ENCODE results near the gene H3-3A. TPM values are rescaled to one million over a fixed set of nuclear protein-coding genes. Genes with fewer than 3 reads are reported as not detected.
"Not testable (repeated sequence)": the region's sequence is repeated elsewhere in the genome, so short reads cannot be mapped to it uniquely, and the experiment has no call there.

The H3-3A gene
- total and polyA plus RNA-seq, 5 donors from 2014 or later, result 408 to 1,137 (median 967) TPM

DNA sequence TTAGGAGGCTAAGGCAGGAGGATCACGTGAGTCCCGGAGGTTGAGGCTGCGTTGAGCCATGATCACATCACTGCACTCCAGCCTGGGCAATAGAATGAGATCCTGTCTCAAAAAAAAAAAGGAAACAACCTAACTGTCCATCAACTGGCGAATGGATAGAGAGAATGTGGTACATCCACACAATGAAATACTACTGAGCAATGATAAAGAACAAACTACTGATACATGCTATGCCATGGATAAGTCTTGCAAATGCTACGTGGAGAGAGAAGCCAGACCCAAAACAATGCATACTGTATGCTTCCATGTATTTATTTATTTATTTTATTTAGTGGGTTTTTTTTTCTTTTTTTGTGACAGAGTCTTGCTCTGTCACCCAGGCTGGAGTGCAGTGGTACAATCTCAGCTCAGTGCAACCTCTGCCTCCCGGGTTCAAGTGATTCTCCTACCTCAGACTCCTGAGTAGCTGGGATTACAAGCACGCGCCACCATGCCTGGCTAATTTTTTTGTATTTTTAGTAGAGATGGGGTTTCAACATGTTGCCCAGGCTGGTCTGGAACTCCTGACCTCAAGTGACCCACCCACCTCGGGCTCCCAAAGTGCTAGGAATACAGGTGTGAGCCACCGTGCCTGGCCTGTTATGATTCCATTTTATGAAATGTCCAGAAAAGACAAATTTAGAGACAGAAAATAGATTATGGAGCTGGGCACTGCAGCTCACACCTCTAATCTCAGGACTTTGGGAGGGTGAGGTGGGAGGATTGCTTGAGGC, 29.7 kb downstream of the H3-3A start:
- not testable (repeated sequence) for H3K9me3 Mint-ChIP-seq; H3K27ac Mint-ChIP-seq; H3K4me1 ChIP-seq (ENCODE audit: control insufficient read depth, insufficient read depth, low read length, poor library complexity, severe bottlenecking); H3K27me3 ChIP-seq (ENCODE audit: control insufficient read depth, insufficient read depth, low read length); H3K9me3 ChIP-seq (ENCODE audit: control insufficient read depth in 2 of 2, low read length in 2 of 2); ATAC-seq (ENCODE audit: low read depth in 2 of 2); H3K4me3 Mint-ChIP-seq; DNase-seq; H3K27ac ChIP-seq (ENCODE audit: insufficient read depth, low read length, poor library complexity, severe bottlenecking); H3K4me3 ChIP-seq (ENCODE audit: low read depth, low read length); H3K36me3 Mint-ChIP-seq; H3K4me1 Mint-ChIP-seq; H3K36me3 ChIP-seq (ENCODE audit: control insufficient read depth, insufficient read depth, low read length)
- peaks cover 27% of the 10 kb centered on the region for H3K27me3 Mint-ChIP-seq

DNA sequence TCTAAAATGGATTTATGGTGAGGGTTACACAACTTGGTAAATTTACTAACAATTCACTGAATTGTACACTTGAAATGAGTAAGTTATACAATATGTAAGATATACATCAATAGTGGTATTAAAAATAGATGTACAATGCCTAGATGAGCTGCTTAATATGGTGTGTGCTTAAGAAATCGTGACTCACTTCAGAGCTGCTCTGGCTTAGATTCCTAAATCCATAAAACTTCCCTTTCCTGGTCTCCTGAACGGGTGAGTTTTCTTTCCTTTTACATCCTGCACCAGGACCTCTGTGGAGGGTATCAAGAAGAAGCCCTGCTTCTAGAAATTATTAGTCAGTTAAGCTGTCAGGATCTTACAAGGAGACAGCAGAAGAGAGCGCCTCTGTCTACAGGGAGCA, 30.4 kb downstream of the H3-3A start:
- no peak for DNase-seq
- peaks cover 33% of the 10 kb centered on the region for H3K27me3 Mint-ChIP-seq
- H3K36me3 Mint-ChIP-seq, result no peaks in the 10 kb centered on the region
- Histone ChIP-seq H3K27ac (ENCODE audit: insufficient read depth, low read length, poor library complexity, severe bottlenecking) (no peak overlapping the region), H3K4me3 (ENCODE audit: low read depth, low read length) (no peak overlapping the region), H3K9me3 (ENCODE audit: control insufficient read depth in 2 of 2, low read length in 2 of 2) (no peaks in the 10 kb centered on the region), H3K4me1 (ENCODE audit: control insufficient read depth, insufficient read depth, low read length, poor library complexity, severe bottlenecking) (no peaks in the 10 kb centered on the region), H3K36me3 (ENCODE audit: control insufficient read depth, insufficient read depth, low read length) (no peaks in the 10 kb centered on the region), H3K27me3 (ENCODE audit: control insufficient read depth, insufficient read depth, low read length) (no peaks in the 10 kb centered on the region)
- H3K9me3 Mint-ChIP-seq, result peaks cover 0 to 3% (median 0%) of the 10 kb centered on the region in 7 donors
- no peaks in the 10 kb centered on the region for H3K4me1 Mint-ChIP-seq
- no peak for ATAC-seq (ENCODE audit: low read depth in 2 of 2)
- H3K27ac Mint-ChIP-seq, result peak overlapping the region in 1 of 3 donors; percentile 15
- no peak overlapping the region for H3K4me3 Mint-ChIP-seq

DNA sequence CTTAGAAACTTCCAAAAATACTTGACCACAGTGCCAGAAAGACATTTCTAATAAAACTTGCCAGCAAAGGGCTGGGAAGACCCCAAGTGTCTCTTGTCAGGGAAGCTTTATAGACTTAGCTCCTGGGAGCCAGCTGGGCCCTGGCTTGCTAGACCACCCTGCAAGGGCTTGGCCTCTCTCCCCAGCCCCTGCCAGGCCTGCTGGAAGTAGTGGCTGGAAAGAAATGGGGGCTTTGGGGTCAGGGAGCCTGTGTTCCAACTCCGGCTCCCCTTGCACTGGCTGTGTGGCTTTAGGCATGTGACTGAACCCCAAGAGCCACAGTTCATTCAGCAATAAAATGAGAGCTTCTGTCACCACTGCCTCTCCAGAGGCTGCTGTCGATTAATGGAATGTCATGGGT, 31.1 kb downstream of the H3-3A start:
- Histone ChIP-seq H3K4me3 (ENCODE audit: low read depth, low read length) (no peak overlapping the region), H3K9me3 (ENCODE audit: control insufficient read depth in 2 of 2, low read length in 2 of 2) (no peaks in the 10 kb centered on the region), H3K27me3 (ENCODE audit: control insufficient read depth, insufficient read depth, low read length) (no peaks in the 10 kb centered on the region), H3K27ac (ENCODE audit: insufficient read depth, low read length, poor library complexity, severe bottlenecking) (no peak overlapping the region), H3K36me3 (ENCODE audit: control insufficient read depth, insufficient read depth, low read length) (no peaks in the 10 kb centered on the region), H3K4me1 (ENCODE audit: control insufficient read depth, insufficient read depth, low read length, poor library complexity, severe bottlenecking) (no peaks in the 10 kb centered on the region)
- Mint-ChIP-seq H3K9me3 (peaks cover 0 to 3% (median 0%) of the 10 kb centered on the region in 7 donors), H3K4me1 (no peaks in the 10 kb centered on the region), H3K4me3 (no peak overlapping the region), H3K36me3 (no peaks in the 10 kb centered on the region), H3K27me3 (peaks cover 36% of the 10 kb centered on the region), H3K27ac (no peak overlapping the region)
- ATAC-seq (ENCODE audit: low read depth in 2 of 2), result no peak
- DNase-seq, result no peak

DNA sequence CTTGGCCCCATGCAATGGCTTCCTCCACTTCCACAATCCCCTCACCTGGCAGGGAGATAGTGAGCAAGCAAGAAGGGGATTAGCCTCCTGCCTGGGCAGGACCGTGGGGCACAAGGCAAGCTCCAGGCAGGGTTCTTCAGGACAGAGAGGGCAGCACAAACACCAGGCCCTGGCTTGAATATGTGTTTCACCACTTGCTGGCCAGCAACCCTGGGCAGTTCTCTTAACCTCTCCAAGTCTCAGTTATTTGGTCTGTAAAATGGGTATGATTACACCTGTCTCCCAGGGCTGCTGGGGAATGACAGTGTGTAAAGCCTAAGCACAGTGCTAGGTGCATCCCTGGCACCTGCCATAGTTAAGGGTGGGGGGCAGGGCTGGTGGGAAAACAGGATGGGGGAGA, 31.9 kb downstream of the H3-3A start:
- Histone ChIP-seq H3K4me1 (ENCODE audit: control insufficient read depth, insufficient read depth, low read length, poor library complexity, severe bottlenecking) (no peaks in the 10 kb centered on the region), H3K4me3 (ENCODE audit: low read depth, low read length) (no peak overlapping the region), H3K27ac (ENCODE audit: insufficient read depth, low read length, poor library complexity, severe bottlenecking) (no peak overlapping the region), H3K36me3 (ENCODE audit: control insufficient read depth, insufficient read depth, low read length) (no peaks in the 10 kb centered on the region), H3K9me3 (ENCODE audit: control insufficient read depth in 2 of 2, low read length in 2 of 2) (no peaks in the 10 kb centered on the region), H3K27me3 (ENCODE audit: control insufficient read depth, insufficient read depth, low read length) (no peaks in the 10 kb centered on the region)
- Mint-ChIP-seq H3K36me3 (no peaks in the 10 kb centered on the region), H3K4me1 (no peaks in the 10 kb centered on the region), H3K27ac (no peak overlapping the region), H3K9me3 (peaks cover 0 to 3% (median 0%) of the 10 kb centered on the region in 7 donors), H3K4me3 (no peak overlapping the region), H3K27me3 (peaks cover 39% of the 10 kb centered on the region)
- DNase-seq, result no peak
- ATAC-seq (ENCODE audit: low read depth in 2 of 2), result no peak

DNA sequence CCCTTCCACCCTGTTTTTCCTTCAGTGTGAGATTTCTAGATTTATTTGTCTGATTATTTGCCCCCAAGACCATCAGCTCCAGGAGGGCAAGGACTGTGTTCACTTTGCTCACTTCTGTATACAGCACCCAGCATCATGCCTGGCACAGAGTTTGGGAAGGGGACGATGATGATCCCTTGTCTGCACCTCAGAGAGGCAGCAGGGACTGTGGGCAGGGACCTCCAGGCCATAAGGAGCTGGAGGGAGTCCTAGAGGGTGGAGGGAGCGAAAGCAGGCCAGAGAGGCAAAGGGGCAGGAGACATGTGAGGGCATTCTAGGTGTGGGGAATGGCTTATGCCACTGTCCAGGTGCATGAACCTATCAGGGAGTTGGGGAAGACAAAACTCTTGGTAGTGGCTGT, 32.8 kb downstream of the H3-3A start:
- Histone ChIP-seq H3K4me3 (ENCODE audit: low read depth, low read length) (no peak overlapping the region), H3K4me1 (ENCODE audit: control insufficient read depth, insufficient read depth, low read length, poor library complexity, severe bottlenecking) (peaks cover 4% of the 10 kb centered on the region), H3K36me3 (ENCODE audit: control insufficient read depth, insufficient read depth, low read length) (no peaks in the 10 kb centered on the region), H3K27me3 (ENCODE audit: control insufficient read depth, insufficient read depth, low read length) (no peaks in the 10 kb centered on the region), H3K27ac (ENCODE audit: insufficient read depth, low read length, poor library complexity, severe bottlenecking) (no peak overlapping the region), H3K9me3 (ENCODE audit: control insufficient read depth in 2 of 2, low read length in 2 of 2) (no peaks in the 10 kb centered on the region)
- Mint-ChIP-seq H3K9me3 (peaks cover 0 to 3% (median 0%) of the 10 kb centered on the region in 7 donors), H3K27ac (no peak overlapping the region), H3K4me1 (peaks cover 4 to 7% (median 5%) of the 10 kb centered on the region in 4 donors), H3K27me3 (peaks cover 45% of the 10 kb centered on the region), H3K4me3 (no peak overlapping the region), H3K36me3 (no peaks in the 10 kb centered on the region)
- no peak for DNase-seq
- ATAC-seq (ENCODE audit: low read depth in 2 of 2), result no peak

DNA sequence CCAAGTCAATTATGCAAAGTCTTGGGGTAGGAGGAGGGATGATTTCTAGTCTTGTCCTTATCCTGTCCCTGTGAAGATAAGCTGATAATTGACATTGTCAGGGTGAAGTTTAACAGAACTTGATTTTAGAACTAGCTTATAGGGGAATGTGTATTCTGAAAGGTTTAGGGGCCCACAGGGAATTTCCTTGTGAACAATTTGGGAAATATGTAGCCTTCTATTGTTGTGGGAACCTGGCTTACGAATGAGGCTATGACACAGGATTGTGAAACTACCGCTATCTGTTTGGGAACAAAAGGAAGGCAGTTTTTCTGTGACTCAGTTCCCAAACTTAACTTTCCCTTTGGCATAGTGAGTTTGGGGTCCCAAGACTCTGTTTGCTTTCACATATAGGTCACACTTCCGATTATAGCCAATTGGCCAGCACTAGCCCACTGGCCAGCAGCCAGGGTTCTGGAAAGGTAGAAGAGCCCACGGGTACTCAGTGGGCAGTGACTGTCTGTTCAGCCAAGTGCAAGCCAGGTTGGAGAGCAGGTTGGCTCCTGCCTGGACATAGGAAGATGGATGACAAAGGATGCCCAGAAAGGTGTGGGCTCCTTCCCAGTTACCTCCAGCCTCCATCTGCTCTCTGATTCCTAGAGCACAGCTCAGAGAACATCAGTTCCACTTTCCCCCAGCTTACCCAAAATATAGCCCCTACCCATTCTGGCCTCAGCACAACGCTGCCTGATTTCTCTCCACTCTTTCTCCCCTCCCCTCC, 35.5 kb downstream of the H3-3A start:
- H3K4me1 Mint-ChIP-seq, result peaks cover 5 to 16% (median 6%) of the 10 kb centered on the region in 4 donors
- no peak overlapping the region for H3K4me3 Mint-ChIP-seq
- Histone ChIP-seq H3K27ac (ENCODE audit: insufficient read depth, low read length, poor library complexity, severe bottlenecking) (no peak overlapping the region), H3K4me3 (ENCODE audit: low read depth, low read length) (no peak overlapping the region), H3K9me3 (ENCODE audit: control insufficient read depth in 2 of 2, low read length in 2 of 2) (no peaks in the 10 kb centered on the region), H3K27me3 (ENCODE audit: control insufficient read depth, insufficient read depth, low read length) (no peaks in the 10 kb centered on the region), H3K36me3 (ENCODE audit: control insufficient read depth, insufficient read depth, low read length) (no peaks in the 10 kb centered on the region), H3K4me1 (ENCODE audit: control insufficient read depth, insufficient read depth, low read length, poor library complexity, severe bottlenecking) (peaks cover 12% of the 10 kb centered on the region)
- DNase-seq, result no peak
- peak overlapping the region in 1 of 3 donors; percentile 35 for H3K27ac Mint-ChIP-seq
- no peak for ATAC-seq (ENCODE audit: low read depth in 2 of 2)
- no peaks in the 10 kb centered on the region for H3K9me3 Mint-ChIP-seq
- H3K27me3 Mint-ChIP-seq, result peaks cover 39% of the 10 kb centered on the region
- H3K36me3 Mint-ChIP-seq, result no peaks in the 10 kb centered on the region

DNA sequence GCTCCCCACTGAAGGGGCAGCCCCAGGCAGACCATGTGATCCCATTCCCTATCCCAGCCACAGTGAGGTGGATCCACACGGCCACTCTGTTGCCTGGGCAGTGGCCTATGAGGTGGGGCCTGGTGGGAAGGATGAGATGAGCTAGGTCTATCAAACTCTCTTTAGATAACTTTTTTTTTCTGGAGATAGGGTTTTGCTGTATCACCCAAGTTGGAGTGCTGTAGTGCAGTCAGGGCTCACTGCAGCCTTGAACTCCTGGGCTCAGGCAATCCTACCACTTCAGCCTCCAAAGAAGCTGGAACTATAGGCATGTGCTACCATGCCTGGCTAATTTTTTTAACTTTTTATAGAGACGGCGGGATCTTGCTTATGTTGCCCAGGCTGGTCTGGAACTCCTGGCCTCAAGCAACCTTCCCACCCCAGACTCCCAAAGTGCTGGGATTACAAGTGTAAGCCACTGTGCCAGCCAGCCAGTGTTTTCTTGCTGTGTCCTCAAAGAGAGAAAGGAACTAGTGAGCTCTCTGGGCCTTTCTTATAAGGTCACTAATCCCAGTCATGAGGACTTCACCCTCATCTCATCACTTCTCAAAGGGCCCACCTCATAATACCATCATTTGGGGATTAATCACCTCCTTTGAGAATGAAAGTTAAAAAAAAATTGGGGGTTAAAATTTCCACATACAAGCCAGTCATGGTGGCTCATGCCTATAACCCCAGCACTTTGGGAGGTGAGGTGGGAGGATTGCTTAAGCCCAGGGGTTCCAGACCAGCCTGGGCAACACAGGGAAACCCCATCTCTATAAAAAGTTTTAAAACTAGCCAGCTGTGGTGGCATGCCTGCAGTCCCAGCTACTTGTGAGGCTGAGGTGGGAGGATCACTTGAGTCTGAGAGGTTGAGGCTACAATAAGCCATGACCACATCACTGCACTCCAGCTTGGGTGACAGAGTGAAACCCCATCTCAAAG, 36.6 kb downstream of the H3-3A start:
- H3K9me3 ChIP-seq (ENCODE audit: control insufficient read depth in 2 of 2, low read length in 2 of 2), result no peaks in the 10 kb centered on the region
- Mint-ChIP-seq H3K36me3 (no peaks in the 10 kb centered on the region), H3K4me1 (peaks cover 5 to 16% (median 6%) of the 10 kb centered on the region in 4 donors), H3K4me3 (peak overlapping the region in 2 of 4 donors; percentile 84 to 91), H3K27me3 (peaks cover 39% of the 10 kb centered on the region), H3K9me3 (no peaks in the 10 kb centered on the region), H3K27ac (no peak overlapping the region)
- no peak overlapping the region for H3K4me3 ChIP-seq (ENCODE audit: low read depth, low read length)
- H3K27me3 ChIP-seq (ENCODE audit: control insufficient read depth, insufficient read depth, low read length), result no peaks in the 10 kb centered on the region
- ATAC-seq (ENCODE audit: low read depth in 2 of 2) (no peak), DNase-seq (no peak)
- peaks cover 12% of the 10 kb centered on the region for H3K4me1 ChIP-seq (ENCODE audit: control insufficient read depth, insufficient read depth, low read length, poor library complexity, severe bottlenecking)
- no peaks in the 10 kb centered on the region for H3K36me3 ChIP-seq (ENCODE audit: control insufficient read depth, insufficient read depth, low read length)
- no peak overlapping the region for H3K27ac ChIP-seq (ENCODE audit: insufficient read depth, low read length, poor library complexity, severe bottlenecking)

Measured in CD4-positive, CD25-positive, alpha-beta regulatory T cell (primary cell).